ENCODE results near the gene HPX.

The HPX gene

DNA sequence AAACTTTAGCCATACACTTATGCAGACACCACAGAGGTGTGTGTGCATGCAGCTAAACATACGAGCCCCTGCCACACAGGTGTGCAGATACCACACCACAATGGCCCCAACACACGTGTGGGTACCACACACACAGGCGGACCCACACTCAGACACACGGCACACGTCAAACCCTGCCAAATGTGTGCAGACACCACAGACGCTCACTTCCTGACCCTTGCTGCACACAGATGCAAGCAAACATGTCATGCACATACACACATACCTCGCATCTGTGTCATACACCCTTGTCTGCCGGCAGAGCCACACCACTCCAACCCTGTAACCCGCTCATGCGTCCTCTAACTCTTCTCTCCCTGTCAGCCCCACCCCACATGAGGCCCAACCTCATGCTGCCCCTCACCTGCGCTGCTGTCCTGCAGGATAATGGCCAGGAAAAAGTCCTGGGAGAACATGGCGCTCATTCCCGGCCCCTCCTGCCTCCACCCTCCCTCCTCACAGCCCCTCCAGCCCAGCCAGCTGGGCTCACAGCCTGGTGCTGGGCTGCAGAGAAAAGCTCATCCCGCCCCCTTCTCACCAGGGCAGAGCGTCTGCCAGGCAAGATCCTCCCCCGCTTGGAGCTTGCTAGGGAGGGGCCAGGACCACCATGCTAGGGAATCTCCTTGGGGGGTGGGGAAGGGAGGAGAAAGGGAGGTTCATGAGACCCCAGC, 36.3 kb downstream of the HPX start:
- DNase-seq (ENCODE audit: low read depth), result peak; percentile 25
- H3K4me3 ChIP-seq (ENCODE audit: control insufficient read depth, low read depth, low read length), result no peak overlapping the region
- TF ChIP-seq, protein P1, sequence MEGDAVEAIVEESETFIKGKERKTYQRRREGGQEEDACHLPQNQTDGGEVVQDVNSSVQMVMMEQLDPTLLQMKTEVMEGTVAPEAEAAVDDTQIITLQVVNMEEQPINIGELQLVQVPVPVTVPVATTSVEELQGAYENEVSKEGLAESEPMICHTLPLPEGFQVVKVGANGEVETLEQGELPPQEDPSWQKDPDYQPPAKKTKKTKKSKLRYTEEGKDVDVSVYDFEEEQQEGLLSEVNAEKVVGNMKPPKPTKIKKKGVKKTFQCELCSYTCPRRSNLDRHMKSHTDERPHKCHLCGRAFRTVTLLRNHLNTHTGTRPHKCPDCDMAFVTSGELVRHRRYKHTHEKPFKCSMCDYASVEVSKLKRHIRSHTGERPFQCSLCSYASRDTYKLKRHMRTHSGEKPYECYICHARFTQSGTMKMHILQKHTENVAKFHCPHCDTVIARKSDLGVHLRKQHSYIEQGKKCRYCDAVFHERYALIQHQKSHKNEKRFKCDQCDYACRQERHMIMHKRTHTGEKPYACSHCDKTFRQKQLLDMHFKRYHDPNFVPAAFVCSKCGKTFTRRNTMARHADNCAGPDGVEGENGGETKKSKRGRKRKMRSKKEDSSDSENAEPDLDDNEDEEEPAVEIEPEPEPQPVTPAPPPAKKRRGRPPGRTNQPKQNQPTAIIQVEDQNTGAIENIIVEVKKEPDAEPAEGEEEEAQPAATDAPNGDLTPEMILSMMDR (conservative IDR thresholded peaks at IDR 0.05; ENCODE audit: control insufficient read depth, insufficient read depth, low read depth, low read length), result no peak

GRCh38 chr11:6403539-6403938, 37.2 kb downstream of the HPX start:
- no peak for DNase-seq (ENCODE audit: low read depth)
- TF ChIP-seq, protein P1 (conservative IDR thresholded peaks at IDR 0.05; ENCODE audit: control insufficient read depth, insufficient read depth, low read depth, low read length), result no peak
- H3K4me3 ChIP-seq (ENCODE audit: control insufficient read depth, low read depth, low read length), result no peak overlapping the region

DNA sequence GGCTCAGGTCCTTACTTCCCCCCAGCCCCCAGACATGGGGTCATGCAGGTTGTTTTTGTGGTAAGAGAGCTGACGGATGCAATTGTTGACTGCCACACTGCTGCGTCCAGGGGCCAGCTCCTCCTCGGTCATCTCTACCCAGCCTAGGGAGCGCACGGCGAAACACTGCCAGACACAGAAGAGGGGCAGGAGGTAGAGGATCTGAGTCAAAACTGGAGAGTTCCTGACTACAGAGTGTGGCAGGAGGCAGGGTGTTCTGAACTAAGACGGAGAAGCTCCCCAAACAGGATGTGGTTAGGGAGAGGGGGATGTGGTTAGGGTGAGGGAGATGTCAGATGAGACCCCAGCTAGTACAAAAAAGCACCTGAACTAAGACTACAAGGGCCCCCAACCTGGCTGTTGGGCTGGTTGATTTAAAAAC, 38.2 kb downstream of the HPX start:
- TF ChIP-seq, protein P1 (conservative IDR thresholded peaks at IDR 0.05; ENCODE audit: control insufficient read depth, insufficient read depth, low read depth, low read length), result no peak
- no peak for DNase-seq (ENCODE audit: low read depth)
- no peak overlapping the region for H3K4me3 ChIP-seq (ENCODE audit: control insufficient read depth, low read depth, low read length)

DNA sequence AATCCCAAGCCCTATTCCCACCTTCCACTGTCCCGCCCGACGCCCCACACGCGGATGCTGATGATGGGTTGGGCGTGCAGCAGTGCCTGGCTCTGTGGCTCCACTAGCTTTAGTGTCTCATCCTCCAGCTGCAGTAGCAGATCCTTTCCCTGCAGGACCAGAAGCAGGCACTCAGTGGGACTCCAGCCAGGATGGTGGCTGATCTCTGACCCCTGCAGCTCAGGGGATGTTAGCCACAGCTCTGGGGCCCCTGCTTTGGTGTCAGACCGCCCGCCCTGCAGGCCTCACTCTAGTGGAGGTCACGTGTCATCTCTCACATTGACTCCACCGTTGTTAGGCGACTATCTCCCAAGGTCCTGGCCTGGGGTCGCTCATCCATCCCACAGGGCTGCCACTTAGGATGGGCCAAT, 38.7 kb downstream of the HPX start:
- TF ChIP-seq, protein P1 (conservative IDR thresholded peaks at IDR 0.05; ENCODE audit: control insufficient read depth, insufficient read depth, low read depth, low read length), result no peak
- H3K4me3 ChIP-seq (ENCODE audit: control insufficient read depth, low read depth, low read length), result no peak overlapping the region
- DNase-seq (ENCODE audit: low read depth), result no peak

DNA sequence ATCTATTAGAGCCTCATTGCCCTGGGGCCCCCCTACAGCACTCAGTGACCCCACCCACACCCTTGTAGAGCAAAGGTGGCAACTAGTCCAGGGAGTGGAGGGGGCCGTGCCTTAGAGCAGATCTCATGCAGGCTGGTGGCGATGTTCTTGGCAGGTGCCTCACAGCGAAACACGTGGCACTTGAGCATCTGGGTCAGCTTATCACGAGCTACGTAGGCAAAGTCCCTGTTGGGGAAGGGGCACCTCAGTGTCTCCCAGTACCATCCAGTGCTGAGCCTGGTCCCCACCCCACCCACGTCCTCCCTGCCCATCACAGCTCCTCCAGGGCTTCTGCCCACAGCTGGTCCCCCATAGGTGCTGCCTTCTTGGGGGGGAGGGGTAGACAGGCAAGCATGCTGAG, 39.3 kb downstream of the HPX start:
- TF ChIP-seq, protein P1 (conservative IDR thresholded peaks at IDR 0.05; ENCODE audit: control insufficient read depth, insufficient read depth, low read depth, low read length), result no peak
- H3K4me3 ChIP-seq (ENCODE audit: control insufficient read depth, low read depth, low read length), result no peak overlapping the region
- DNase-seq (ENCODE audit: low read depth), result no peak

- TF ChIP-seq, protein P1 (conservative IDR thresholded peaks at IDR 0.05; ENCODE audit: control insufficient read depth, insufficient read depth, low read depth, low read length), result no peak
- DNase-seq (ENCODE audit: low read depth), result no peak
- H3K4me3 ChIP-seq (ENCODE audit: control insufficient read depth, low read depth, low read length), result no peak overlapping the region
Observed at GRCh38 chr11:6400431-6401345, 40.1 kb downstream of the HPX start.
